ENCODE data around the gene PACSIN3. TPM values are rescaled to one million over a fixed set of nuclear protein-coding genes. Genes with fewer than 3 reads are reported as not detected.

PACSIN3 gene
- total and polyA plus RNA-seq, 7 donors, result 1.2 to 78.3 (median 56.0) TPM

DNA sequence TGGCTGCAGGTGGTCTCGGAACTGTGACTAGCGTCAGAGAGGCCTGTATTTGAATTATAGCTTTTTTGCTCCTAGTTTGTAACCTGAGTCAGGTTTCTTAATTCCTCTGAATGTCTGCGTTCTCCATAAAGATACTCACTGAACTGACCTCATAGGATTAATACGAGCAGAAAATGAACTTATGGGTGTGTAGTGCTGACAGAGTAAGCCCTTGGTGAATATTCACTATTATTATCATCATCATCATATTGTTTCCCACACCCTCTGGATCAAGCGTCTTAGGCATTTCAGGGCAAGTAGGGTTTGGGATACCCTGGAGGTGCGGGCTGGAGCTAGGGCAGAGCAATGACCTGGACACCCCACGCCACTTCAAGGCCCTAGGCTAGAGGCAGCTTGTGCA, 38.6 kb downstream of the PACSIN3 start:
- H3K36me3 ChIP-seq, result no peaks in the 10 kb centered on the region
- H3K27ac ChIP-seq, result no peak overlapping the region
- no peaks in the 10 kb centered on the region for H3K9me3 ChIP-seq
- intact Hi-C loops (cut with DNase I), result no loop called here
- H3K27me3 ChIP-seq, result no peaks in the 10 kb centered on the region
- peaks cover 0 to 33% (median 28%) of the 10 kb centered on the region in 4 donors for H3K4me1 ChIP-seq
- DNase-seq, result no peak
- WGBS, 2 donors, result 95 to 96% methylated on average over 7 of the region's 7 CpGs
- TF ChIP-seq, protein P1, sequence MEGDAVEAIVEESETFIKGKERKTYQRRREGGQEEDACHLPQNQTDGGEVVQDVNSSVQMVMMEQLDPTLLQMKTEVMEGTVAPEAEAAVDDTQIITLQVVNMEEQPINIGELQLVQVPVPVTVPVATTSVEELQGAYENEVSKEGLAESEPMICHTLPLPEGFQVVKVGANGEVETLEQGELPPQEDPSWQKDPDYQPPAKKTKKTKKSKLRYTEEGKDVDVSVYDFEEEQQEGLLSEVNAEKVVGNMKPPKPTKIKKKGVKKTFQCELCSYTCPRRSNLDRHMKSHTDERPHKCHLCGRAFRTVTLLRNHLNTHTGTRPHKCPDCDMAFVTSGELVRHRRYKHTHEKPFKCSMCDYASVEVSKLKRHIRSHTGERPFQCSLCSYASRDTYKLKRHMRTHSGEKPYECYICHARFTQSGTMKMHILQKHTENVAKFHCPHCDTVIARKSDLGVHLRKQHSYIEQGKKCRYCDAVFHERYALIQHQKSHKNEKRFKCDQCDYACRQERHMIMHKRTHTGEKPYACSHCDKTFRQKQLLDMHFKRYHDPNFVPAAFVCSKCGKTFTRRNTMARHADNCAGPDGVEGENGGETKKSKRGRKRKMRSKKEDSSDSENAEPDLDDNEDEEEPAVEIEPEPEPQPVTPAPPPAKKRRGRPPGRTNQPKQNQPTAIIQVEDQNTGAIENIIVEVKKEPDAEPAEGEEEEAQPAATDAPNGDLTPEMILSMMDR (IDR thresholded peaks at IDR 0.05), result no peak
- TF ChIP-seq POLR2A (IDR thresholded peaks at IDR 0.05) (no peak), EP300 (IDR thresholded peaks at IDR 0.05) (no peak), POLR2AphosphoS5 (IDR thresholded peaks at IDR 0.05) (no peak)
- H3K4me3 ChIP-seq, result no peak overlapping the region

DNA sequence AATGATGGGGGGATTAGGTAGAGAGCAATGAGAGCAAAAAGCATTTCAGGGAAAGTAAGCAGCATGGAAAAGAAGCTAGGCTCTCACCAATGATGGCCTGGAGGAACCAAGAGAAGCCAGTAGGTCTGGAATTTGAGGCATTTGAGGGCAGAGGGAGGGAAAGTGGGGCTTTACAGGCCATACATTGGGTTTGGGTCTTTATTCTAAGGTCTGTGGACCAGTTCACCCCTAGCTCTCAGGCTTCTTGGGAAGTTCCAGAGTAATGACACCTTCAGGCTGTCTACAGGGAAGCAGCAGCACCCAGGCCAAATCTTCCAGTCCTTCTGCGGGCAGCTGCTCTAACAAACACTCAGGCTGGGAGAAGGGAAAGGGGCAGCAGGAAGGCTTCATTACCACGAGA, 39.0 kb downstream of the PACSIN3 start:
- DNase-seq, result no peak
- WGBS, 2 donors, result 90 to 93% methylated on average over 2 of the region's 2 CpGs
- intact Hi-C loops (cut with DNase I), result no loop called here

DNA sequence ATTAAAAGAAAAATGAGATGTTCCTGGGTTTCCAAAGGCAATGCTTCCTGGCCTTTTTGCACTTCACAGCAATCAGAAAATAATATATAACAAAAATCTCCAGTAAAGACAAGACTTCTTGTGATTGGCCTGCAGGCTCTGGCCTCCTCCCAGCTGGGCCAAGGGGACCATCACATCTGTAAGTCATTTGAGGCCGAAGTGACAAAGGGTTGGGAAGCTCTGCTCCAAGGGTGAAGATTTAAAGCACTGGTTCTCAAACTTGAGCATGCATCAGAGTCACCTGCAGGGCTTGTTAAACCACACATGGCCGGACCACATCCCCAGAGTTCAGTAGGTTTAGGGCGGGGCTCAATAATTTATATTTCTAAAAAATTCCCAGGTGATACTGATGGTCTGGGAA, 41.7 kb downstream of the PACSIN3 start:
- H3K9me3 ChIP-seq, result no peaks in the 10 kb centered on the region
- 91 to 92% methylated on average over 3 of the region's 3 CpGs for WGBS, 2 donors

More for the DNA sequence above, 39.0 kb downstream of the PACSIN3 start:
- Histone ChIP-seq H3K9me3 (no peaks in the 10 kb centered on the region), H3K27me3 (no peaks in the 10 kb centered on the region), H3K36me3 (no peaks in the 10 kb centered on the region), H3K27ac (no peak overlapping the region), H3K4me1 (peaks cover 0 to 34% (median 27%) of the 10 kb centered on the region in 4 donors), H3K4me3 (no peak overlapping the region)
- TF ChIP-seq, protein P1 (IDR thresholded peaks at IDR 0.05), result no peak
- no peak for TF ChIP-seq POLR2AphosphoS5 (IDR thresholded peaks at IDR 0.05)

DNA sequence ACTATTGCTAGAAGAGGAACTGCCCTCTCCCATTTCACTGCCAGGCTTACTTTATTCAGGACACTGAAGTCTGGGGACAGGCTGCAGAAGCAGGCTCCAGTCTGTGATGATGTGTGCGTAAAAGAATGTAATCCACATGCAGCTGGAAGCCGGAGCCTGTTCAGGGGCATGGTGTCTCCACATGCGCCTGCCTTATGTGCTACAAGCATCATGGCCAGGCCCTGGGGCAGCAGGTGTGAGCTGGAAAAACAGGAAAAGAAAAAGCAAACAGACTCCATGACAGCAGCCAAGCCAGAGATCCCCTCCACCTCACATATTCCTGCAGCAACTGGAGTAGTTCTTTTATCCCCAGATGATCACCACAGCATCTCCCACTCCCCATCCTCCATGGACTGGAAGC, 42.9 kb downstream of the PACSIN3 start:
- 63 to 73% methylated on average over 3 of the region's 3 CpGs for WGBS, 2 donors
- Histone ChIP-seq H3K4me1 (peaks cover 0 to 15% (median 11%) of the 10 kb centered on the region in 4 donors), H3K4me3 (no peak overlapping the region), H3K36me3 (no peaks in the 10 kb centered on the region), H3K27me3 (no peaks in the 10 kb centered on the region), H3K9me3 (no peaks in the 10 kb centered on the region), H3K27ac (peak overlapping the region in 2 of 4 donors; percentile 55)
- intact Hi-C loops (cut with DNase I), result no loop called here
- DNase-seq, result peak; percentile 81
- TF ChIP-seq POLR2AphosphoS5 (IDR thresholded peaks at IDR 0.05) (peak in 1 of 4 donors; percentile 39), EP300 (IDR thresholded peaks at IDR 0.05) (no peak)

More for the DNA sequence above, 41.7 kb downstream of the PACSIN3 start:
- Histone ChIP-seq H3K4me1 (peaks cover 0 to 27% (median 23%) of the 10 kb centered on the region in 4 donors), H3K36me3 (no peaks in the 10 kb centered on the region), H3K27ac (no peak overlapping the region), H3K27me3 (no peaks in the 10 kb centered on the region), H3K4me3 (no peak overlapping the region)
- peak; percentile 18 for DNase-seq
- TF ChIP-seq POLR2A (IDR thresholded peaks at IDR 0.05), result no peak
- no peak for TF ChIP-seq POLR2AphosphoS5 (IDR thresholded peaks at IDR 0.05)
- TF ChIP-seq, protein P1 (IDR thresholded peaks at IDR 0.05), result no peak
- no peak for TF ChIP-seq EP300 (IDR thresholded peaks at IDR 0.05)
- intact Hi-C loops (cut with DNase I), result no loop called here

DNA sequence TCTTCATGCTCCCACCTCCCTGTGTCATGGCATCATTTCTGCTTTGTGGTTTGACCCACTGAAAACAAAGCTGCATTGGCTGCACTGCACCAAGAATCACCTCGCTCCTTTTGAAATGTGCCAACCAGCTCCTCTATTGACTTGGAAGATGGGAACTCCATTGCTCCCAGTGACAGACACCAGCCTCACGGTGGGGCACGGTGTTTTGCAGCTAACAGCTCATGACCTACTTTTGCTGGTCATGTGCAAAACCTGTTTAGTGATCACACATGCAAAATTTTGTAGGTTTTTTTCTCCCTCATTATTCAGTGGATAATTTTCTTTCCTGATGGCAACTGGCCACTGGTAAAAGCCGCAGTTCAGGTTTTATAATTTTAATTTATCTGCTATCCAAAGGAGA, 46.4 kb downstream of the PACSIN3 start:
- 90% methylated on average over 4 of the region's 4 CpGs for WGBS, 2 donors

More for the DNA sequence above, 46.4 kb downstream of the PACSIN3 start:
- TF ChIP-seq, protein P1 (IDR thresholded peaks at IDR 0.05), result no peak
- TF ChIP-seq POLR2AphosphoS5 (IDR thresholded peaks at IDR 0.05) (no peak), EP300 (IDR thresholded peaks at IDR 0.05) (no peak), POLR2A (IDR thresholded peaks at IDR 0.05) (no peak)
- Histone ChIP-seq H3K4me1 (peaks cover 0 to 14% (median 10%) of the 10 kb centered on the region in 4 donors), H3K27me3 (no peaks in the 10 kb centered on the region), H3K4me3 (no peak overlapping the region), H3K36me3 (peaks cover 0 to 11% (median 3%) of the 10 kb centered on the region in 4 donors), H3K9me3 (no peaks in the 10 kb centered on the region), H3K27ac (no peak overlapping the region)
- intact Hi-C loops (cut with DNase I), result no loop called here
- DNase-seq, result no peak

All from sigmoid colon (tissue), 7 donors.